ENCODE results near the gene SERPINE1.

DNA sequence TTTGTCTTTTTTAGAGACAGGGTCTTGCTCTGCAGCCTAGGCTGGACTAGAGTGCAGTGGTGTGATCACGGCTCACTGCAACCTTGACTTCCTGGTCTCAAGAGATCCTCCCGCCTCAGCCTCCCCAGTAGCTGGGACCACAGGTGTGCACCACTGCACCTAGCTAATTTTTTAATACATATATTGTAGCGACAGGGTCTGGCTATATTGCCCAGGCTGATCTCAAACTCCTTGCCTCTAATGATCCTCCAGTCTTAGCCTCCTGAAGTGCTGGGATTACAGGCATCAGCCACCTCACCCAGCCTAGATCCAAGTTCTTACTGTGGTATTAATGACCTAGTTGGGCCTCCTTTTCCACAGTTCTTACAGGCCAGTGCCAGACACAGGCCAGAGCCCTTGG is 11.7 kb upstream of the SERPINE1 start:
- no peak for TF ChIP-seq EZH2 (IDR thresholded peaks at IDR 0.05; ENCODE audit: borderline replicate concordance, low read length)
- TF ChIP-seq CTCF (conservative IDR thresholded peaks at IDR 0.05 in 1 of 2, IDR thresholded peaks at IDR 0.05 in 1 of 2; ENCODE audit: extremely low read depth in 1 of 2, insufficient read depth in 1 of 2, low read depth in 1 of 2, low read length in 2 of 2): no peak
